Skin of body (tissue), 2 donors: ENCODE data around the gene DOCK7. TPM values are rescaled to one million over a fixed set of nuclear protein-coding genes. Genes with fewer than 3 reads are reported as not detected.
"Not testable (repeated sequence)": the region's sequence is repeated elsewhere in the genome, so short reads cannot be mapped to it uniquely, and the experiment has no call there.

Source experiments
- DNase-seq: peaks from one replicate; lab custom pipeline; 2025; lab: John Stamatoyannopoulos, UW
- total RNA-seq: library from RNA; depleted of rRNA; stranded (reverse); fragments of >200 nt; gene quantifications from one replicate; pipeline ENCODE4 v1.2.3, GENCODE V29; 2014

Gene DOCK7
- total RNA-seq, 1 donor from 2014 or later: 99.1 TPM

- no peak for DNase-seq
These were observed 74.3 kb downstream of the DOCK7 start for GRCh38 chr1:62613890-62614289.

GRCh38 chr1:62613325-62613727 lies 74.9 kb downstream of the DOCK7 start:
- no peak for DNase-seq

GRCh38 chr1:62612770-62613169 lies 75.4 kb downstream of the DOCK7 start:
- DNase-seq: no peak

- DNase-seq: not testable (repeated sequence)
These were observed 77.6 kb downstream of the DOCK7 start for GRCh38 chr1:62610588-62610987.

- DNase-seq: no peak
These were observed 79.3 kb downstream of the DOCK7 start for GRCh38 chr1:62608905-62609304.

- DNase-seq: no peak
These were observed 86.7 kb downstream of the DOCK7 start for GRCh38 chr1:62601457-62601856.

GRCh38 chr1:62599044-62599443 lies 89.1 kb downstream of the DOCK7 start:
- DNase-seq: no peak

- no peak for DNase-seq
These were observed 90.9 kb downstream of the DOCK7 start, which contains the start of gene ANGPTL3 for GRCh38 chr1:62597281-62597680. TSS of gene ANGPTL3 (plus strand) at chr1:62597520. CDS start at chr1:62597567, 47 bp downstream.

- DNase-seq: no peak
These were observed 92.5 kb downstream of the DOCK7 start for GRCh38 chr1:62595647-62596046.

- DNase-seq: no peak
These were observed 94.3 kb downstream of the DOCK7 start for GRCh38 chr1:62593825-62594394.

- no peak for DNase-seq
These were observed 97.2 kb downstream of the DOCK7 start for GRCh38 chr1:62590970-62591368.

GRCh38 chr1:62590255-62590969 lies 97.8 kb downstream of the DOCK7 start:
- DNase-seq: no peak

- no peak for DNase-seq
These were observed 98.9 kb downstream of the DOCK7 start for GRCh38 chr1:62589321-62589720.

- DNase-seq: no peak
These were observed 100.2 kb downstream of the DOCK7 start for GRCh38 chr1:62588000-62588399.

GRCh38 chr1:62585469-62586155 lies 102.6 kb downstream of the DOCK7 start:
- DNase-seq: no peak

GRCh38 chr1:62573675-62574074 lies 114.5 kb downstream of the DOCK7 start:
- DNase-seq: no peak

GRCh38 chr1:62572476-62572875 lies 115.7 kb downstream of the DOCK7 start:
- DNase-seq: no peak

- not testable (repeated sequence) for DNase-seq
These were observed 116.7 kb downstream of the DOCK7 start for GRCh38 chr1:62571517-62571916.

GRCh38 chr1:62567926-62568325 lies 120.3 kb downstream of the DOCK7 start:
- not testable (repeated sequence) for DNase-seq

GRCh38 chr1:62567182-62567581 lies 121.0 kb downstream of the DOCK7 start:
- DNase-seq: not testable (repeated sequence)

- no peak for DNase-seq
These were observed 126.9 kb downstream of the DOCK7 start for GRCh38 chr1:62561306-62561705.

GRCh38 chr1:62544570-62544969 lies 143.6 kb downstream of the DOCK7 start:
- no peak for DNase-seq

- no peak for DNase-seq
These were observed 147.1 kb downstream of the DOCK7 start for GRCh38 chr1:62541048-62541447.
